HG03066 (cell line): Measurements from ENCODE around the gene OR51G2.
"Not testable (repeated sequence)": the region's sequence is repeated elsewhere in the genome, so short reads cannot be mapped to it uniquely, and the experiment has no call there.

Experiments used
- ATAC-seq: cut with Tn5 transposase; IDR thresholded peaks from one replicate; pipeline ENCODE4 v1.9.1; 2021; ENCODE audit warnings: low read depth; ENCODE audit not compliant: unreplicated experiment

OR51G2 gene, protein sequence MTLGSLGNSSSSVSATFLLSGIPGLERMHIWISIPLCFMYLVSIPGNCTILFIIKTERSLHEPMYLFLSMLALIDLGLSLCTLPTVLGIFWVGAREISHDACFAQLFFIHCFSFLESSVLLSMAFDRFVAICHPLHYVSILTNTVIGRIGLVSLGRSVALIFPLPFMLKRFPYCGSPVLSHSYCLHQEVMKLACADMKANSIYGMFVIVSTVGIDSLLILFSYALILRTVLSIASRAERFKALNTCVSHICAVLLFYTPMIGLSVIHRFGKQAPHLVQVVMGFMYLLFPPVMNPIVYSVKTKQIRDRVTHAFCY

DNA sequence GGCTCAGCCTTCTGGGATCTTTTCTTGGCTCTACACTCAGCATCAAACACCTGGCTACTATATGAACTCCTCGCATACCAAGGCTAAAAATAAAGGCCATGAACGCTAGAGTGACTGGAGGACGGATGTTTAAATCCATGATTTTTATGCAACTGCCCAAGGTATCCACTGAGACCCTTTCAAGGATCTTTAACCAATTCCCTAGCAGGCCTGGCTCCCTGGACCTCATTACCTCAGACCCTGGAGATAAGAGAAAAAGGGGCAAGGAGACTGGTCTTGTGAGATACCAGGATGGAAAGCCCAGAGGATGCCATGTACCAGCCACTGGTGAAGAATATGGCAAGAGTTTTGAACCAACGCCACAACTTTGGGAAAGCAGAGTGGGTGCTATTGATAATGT is at the start of gene OR51G2:
Gene OR51G2 (minus strand): TSS at position 101 of the 400 bp plus-strand sequence. CDS start 3,687 bp downstream, outside the sequence.
- ATAC-seq: no peak

DNA sequence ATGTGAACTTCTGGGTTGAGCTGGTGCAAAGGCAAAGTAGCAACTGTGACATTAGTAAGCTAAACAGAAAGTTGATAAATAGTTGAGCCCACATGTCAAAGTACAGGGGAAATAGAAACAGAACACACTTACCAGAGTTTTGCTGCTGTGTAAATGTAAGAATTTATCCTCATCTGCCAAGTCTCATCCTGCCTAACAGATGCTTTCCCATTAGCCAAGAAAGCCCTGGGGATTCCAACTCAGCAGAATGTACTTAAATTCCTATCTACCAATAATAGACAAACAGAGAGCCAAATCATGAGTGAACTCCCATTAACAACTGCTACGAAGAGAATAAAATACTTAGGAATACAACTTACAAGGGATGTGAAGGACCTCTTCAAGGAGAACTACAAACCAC is 43.7 kb upstream of the OR51G2 start:
- ATAC-seq: no peak

DNA sequence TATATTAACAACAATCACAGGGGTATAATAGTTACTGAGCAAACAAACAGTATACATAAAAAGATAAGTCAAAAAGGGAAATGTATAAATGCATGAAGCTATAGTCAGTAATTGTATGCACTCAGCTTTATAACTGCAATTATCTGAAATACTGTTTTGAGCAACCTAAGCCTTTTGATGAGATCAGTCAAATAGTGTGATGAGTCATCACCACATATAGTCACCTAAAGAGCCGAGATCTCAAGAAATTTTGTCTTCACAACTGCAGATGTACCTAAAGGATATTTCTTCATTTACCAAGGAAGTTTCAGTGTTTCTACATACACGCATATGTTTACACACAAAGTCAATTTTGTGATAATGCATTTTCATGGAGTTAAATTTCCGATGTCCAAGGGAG is 41.7 kb upstream of the OR51G2 start:
- ATAC-seq: no peak

DNA sequence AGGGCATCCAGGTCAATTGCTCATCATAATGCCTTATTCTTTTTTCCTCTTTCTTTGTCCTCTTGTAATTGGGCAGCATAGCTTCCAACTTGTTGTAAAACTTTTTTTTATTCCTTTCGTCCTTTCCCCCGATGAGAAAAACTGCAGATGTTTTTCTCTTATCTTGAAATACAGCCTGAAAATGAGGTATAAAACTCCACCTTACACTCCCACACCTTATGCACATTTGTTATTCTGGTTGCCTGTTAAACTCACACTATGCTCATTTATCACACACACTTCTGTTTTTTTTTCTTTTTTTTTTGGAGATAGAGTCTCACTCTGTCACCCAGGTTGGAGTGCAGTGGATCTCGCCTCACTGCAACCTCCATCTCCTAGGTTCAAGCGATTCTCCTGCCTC is 38.2 kb upstream of the OR51G2 start:
- no peak for ATAC-seq

DNA sequence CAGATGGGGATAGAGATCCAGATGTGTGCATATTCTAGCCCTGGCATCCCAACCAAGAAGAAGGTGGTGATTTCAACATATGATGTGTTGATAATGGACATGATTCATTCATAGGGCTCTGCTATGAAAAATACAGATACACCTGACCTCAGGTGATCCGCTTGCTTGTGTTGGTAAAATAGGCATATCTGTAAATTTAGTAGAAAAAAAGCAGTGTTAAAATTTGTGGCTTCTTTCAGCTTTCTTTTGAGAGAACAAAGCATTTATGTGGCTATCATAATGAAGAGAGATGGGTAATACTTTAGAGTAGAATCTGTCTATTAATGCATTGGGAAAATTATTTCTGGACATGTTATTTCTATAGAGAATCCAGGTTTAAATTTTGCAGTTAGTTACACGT is 36.5 kb upstream of the OR51G2 start, which contains the start of gene OR51A2:
Gene OR51A2 (minus strand): TSS at position 101 of the 400 bp plus-strand sequence. CDS start 0 bp downstream, at position 101.
- not testable (repeated sequence) for ATAC-seq

DNA sequence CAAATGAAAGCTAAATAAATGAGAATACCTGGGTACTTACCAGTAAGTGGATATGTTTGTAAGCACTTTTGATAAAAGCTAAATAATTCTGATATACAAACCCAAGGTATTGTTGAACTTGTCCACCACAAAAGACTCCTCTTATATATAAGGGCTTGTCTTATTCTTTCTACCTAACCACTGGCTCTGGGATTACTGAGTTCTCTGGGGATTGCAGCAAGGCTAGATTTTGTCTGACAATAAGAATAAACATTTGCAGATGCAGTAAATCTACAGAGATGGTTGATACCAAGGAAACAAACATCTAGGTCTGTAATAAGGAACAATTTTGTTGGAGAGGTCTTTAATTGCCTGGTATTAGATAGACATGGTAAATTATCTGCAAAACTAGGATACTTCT is 28.4 kb upstream of the OR51G2 start, which contains the start of gene OR51A4:
Gene OR51A4 (minus strand): TSS at position 101 of the 400 bp plus-strand sequence. CDS start 505 bp downstream, outside the sequence.
- ATAC-seq: no peak

DNA sequence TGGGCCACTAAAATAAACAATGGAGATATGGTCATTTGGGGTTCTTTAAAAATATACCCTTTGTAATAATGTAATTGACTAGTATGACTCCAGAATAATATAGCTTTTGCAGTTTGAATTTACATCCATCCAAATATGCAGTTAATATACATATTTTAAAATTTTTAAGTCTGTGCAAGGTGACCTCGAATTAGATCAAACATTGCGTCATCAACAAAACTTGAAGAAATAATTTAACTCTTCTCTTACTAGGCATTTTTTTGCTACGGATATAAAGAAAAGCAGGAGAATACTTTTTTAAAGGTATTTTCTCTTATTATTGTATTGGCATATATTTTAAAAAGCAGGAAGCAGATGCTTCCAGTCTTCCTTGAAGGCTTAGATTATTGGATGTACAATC is 17.6 kb upstream of the OR51G2 start:
- ATAC-seq: no peak

DNA sequence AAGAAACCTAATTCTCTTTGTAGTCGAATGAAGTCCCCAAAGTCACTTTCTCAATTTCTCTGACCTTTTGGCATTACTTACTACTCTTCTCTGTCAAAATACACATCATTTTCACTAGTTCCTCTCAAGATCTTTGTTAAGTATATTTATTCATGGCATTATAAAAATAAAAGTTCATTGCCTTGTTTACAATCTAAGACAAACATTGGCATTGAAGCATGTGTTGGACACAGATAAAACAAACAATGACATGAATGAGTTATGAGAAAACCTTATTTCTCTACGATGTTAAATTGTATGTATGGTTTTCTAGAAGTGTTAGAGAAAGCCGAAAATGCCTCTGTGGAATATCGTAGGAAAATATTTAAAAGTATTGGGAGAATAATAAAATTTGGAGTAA is 13.6 kb upstream of the OR51G2 start:
- no peak for ATAC-seq

DNA sequence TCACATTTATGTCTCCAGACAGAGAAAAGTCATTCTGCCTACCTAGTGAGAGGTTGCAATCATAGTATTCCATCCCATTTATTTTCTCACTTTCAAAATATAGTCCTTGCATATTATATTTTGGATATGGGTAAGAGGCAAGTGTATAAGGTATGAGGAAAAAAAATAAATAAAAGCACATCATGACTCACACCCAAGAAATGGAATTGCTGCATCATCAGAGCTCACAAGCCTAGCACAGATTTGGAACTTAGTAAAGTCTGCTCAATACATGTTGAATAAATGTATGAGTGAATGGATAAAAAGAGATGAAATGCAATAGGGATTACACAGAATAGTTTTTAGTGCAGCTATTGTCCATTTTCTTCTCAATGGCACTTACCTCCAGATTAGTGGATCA is 7.5 kb upstream of the OR51G2 start:
- ATAC-seq: no peak

DNA sequence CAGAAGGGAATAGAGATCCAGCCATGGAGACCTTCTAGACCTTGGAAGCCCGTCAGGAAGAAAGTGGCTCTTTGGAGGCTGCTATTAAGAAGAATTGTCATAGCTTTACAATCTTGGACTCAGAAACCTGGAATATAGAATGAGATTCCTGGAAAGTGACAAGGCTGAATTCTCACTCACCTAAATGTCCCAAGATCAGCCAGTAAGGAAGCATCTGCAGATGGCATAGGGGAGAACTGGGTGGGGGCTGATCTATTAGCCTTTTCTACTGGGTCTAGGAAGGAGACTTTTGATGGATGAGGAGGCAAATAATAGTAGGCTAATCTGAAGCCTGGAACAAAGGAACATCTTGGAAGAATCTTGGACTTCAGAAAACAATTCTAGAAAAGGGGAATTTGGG is 5.1 kb upstream of the OR51G2 start, which contains the start of gene OR51G1:
Gene OR51G1 (minus strand): TSS at position 101 of the 400 bp plus-strand sequence. CDS start 0 bp downstream, at position 101.
- ATAC-seq: no peak

DNA sequence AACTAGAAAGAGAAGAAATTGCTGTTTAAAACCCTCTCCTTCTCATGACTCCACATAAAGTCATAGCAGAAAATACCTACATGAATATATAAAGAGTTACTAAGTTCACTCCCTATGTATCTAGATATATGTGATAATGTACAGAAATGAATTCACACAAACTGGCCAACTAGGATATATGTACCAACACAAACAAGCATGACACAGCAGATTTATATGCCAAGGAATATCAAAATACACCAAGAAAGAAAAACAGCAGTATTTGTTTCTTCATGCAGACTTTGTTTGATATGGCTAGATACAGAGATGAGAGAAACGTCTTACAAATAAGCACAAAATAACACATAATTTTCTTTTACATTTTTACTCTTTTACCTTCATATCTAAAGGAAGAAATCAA is 3.2 kb upstream of the OR51G2 start:
- no peak for ATAC-seq

DNA sequence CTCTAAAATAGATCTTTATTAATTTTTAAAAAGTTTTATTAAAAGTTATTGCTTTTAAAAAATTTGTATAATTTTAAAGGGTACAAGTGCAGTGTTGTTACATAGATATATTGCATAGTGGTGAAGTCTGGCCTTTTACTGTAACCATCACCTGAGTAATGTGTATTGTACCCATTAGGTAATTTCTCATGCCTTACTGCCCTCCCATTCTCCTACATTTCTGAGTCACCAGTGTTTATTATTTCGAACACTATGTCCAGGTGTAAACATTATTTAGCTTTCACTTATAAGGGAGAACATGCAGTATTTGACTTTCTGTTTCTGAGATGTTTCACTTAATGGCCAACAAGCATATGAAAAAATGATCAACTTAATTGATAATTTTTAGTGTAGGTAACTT is 2.6 kb upstream of the OR51G2 start:
- ATAC-seq: no peak

DNA sequence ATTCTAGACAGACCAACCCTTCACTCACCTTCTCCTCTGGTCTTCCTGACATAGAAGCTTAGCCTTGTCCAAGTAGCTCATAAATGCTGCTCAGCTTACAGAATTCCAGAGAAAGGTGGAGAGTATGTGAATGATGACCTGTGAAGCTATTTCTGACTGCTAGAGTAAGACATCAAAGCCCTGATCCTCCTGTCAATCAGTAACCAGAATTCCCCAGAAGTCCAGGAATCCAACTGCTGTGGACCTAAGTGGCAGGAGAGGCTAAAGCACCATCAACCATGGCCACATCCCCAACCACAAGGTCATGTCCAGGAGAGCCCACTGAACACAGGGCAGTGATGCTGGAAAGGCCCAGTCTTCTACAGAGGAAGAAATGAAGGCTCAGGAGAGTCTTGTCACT is 2.6 kb downstream of the OR51G2 start:
- ATAC-seq: no peak

DNA sequence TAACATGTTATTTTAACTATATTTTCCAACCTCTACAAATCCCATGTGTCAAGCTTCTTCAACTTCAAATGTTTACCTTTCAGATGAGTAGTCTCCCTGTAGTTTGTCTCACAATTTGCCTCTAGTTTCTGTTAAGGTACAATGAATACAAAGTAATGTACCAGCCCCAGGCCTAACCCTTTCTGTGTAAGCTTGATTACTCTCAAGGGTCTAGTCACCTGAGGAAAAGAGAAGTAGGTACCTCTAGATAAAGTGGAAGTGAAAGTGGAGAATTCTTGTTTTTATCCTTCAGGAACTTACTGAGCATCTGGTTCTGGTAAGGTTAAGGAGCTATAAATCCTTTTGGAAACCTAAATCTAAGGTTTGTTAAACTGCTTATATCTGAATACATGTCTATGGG is 15.7 kb downstream of the OR51G2 start, which contains the start of gene OR51A7:
Gene OR51A7 (plus strand): TSS at position 300 of the 400 bp plus-strand sequence. CDS start 3,587 bp downstream, outside the sequence.
- no peak for ATAC-seq

DNA sequence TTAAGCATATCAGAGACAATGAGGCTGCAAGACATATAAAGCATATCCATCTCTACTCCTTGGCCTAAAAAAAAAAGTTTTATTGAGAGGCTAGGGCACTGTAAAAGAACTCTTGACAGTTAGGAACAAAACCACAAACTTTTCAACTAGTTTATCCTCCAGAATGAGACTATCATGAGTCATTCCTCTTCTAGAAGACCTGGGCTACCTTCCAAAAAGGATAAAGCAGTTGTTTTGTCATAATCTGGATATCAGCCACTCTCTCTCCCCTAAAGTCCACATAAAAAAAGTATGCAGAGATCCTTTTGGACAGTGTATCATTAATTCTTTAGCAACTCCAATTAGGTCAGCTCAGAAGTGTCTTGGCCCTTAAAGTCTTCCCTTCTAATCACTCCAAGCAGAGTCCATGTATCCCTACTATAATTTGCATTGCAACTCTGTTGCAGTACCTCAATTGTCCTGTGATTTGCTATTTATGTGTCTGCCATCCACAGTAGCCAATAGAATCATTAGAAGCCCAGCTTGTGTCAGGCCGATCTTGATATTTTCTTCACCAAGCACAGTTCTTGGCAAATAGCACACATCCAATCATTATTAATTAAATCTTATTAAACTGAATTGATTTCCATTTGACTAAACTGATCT is 27.0 kb downstream of the OR51G2 start:
- no peak for ATAC-seq

DNA sequence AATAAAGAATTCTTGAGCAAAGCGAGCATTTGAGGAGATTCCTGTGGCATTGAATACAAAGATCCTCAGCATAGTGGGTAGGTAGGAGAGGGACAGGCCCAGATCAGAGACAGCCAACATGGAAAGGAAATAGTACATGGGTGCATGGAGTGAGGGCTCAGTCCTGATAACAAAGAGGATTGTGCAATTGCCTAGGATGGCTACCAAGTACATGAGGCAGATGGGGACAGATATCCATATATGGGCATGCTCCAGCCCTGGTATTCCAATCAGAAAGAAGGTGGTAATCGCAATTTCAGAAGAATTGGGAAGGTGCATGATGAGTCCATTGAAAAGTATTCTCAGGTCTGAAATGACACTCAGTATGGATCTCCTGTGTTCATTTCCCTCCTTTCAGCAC is 28.9 kb downstream of the OR51G2 start:
- no peak for ATAC-seq

DNA sequence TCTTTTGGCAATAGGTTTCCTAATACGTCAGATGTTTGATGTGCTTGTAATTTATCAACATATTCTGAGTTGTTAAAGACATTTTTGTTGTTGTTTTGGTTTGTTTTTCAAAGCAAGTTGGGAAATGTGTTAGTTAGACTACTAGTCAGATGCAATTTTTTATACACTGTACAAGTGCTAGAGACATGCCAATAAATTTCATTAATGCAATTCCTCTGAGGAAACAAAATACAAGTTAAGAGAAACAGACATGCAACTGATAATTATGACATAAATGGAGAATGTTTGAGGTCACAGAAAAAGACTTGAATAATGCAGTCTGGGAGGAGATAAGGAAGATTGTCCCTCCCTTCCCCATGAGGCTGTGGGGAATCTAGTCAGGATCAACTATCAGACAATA is 31.6 kb downstream of the OR51G2 start:
- no peak for ATAC-seq

DNA sequence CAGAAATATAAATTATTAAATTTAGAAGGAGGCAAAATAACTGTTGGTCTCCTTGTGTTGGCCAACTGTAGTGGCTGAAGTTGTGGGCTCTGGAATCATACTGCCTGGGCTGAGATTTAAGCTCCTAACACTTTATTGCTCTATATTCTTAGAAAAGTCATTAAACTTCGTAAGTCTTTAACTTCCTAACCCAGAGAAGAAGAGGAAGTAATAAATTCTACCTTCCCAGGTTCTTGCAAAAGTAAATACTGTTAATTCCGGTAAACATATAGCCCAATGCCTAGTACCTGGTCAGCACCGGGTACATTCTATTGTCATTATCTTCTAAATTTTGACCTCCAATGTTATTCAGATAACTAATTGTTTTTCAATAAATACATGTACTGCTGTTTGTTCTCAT is 33.0 kb downstream of the OR51G2 start:
- ATAC-seq: no peak

DNA sequence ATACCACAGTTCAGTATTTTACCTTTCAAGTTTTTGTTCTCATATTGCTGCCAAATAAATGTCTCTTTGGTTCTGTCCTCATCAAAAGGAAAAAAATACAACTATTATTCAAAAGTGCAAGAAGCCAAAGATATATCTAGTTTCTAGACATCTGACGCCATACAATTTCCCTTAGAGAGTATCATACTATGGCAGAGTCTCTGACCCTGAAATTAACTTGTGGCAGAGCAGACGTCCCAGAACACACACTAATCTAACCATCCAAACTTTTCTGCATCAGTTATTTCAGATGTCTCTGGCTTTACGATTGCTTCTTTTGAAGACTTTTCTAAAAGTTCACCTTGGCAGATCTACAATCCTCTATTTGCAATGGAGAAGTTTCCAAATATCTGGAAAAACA is 34.8 kb downstream of the OR51G2 start:
- no peak for ATAC-seq

DNA sequence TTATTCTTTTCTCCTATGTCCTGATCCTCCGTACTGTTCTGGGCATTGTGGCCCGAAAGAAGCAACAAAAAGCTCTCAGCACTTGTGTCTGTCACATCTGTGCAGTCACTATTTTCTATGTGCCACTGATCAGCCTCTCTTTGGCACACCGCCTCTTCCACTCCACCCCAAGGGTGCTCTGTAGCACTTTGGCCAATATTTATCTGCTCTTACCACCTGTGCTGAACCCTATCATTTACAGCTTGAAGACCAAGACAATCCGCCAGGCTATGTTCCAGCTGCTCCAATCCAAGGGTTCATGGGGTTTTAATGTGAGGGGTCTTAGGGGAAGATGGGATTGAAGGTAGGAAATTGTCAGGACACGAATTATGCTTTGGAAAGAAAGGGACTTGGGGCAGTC is 36.6 kb downstream of the OR51G2 start:
- ATAC-seq: no peak

DNA sequence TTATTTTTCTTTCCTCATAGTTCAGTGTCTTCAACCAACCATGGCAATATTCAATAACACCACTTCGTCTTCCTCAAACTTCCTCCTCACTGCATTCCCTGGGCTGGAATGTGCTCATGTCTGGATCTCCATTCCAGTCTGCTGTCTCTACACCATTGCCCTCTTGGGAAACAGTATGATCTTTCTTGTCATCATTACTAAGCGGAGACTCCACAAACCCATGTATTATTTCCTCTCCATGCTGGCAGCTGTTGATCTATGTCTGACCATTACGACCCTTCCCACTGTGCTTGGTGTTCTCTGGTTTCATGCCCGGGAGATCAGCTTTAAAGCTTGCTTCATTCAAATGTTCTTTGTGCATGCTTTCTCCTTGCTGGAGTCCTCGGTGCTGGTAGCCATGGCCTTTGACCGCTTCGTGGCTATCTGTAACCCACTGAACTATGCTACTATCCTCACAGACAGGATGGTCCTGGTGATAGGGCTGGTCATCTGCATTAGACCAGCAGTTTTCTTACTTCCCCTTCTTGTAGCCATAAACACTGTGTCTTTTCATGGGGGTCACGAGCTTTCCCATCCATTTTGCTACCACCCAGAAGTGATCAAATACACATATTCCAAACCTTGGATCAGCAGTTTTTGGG is 37.2 kb downstream of the OR51G2 start, which contains the start of gene OR51T1:
Gene OR51T1 (plus strand): TSS at position 41 of the 641 bp plus-strand sequence. CDS start 0 bp downstream, at position 41.
- no peak for ATAC-seq
